Mesodermal cell (in vitro differentiated cells): ENCODE measurements around the gene TRMT11.

Source experiments
- H3K27ac ChIP-seq: 2 replicates; pipeline ENCODE4 v1.7.0; 2013; ENCODE audit warnings: mild to moderate bottlenecking, low read depth, low read length, moderate library complexity; ENCODE audit not compliant: severe bottlenecking
- H3K36me3 ChIP-seq: 2 replicates; pipeline ENCODE4 v1.7.1; 2013; ENCODE audit warnings: mild to moderate bottlenecking, low read length, moderate library complexity; ENCODE audit not compliant: control insufficient read depth, insufficient read depth
- H3K4me1 ChIP-seq: one replicate; pipeline ENCODE4 v1.7.1; 2013; ENCODE audit warnings: mild to moderate bottlenecking, low read length; ENCODE audit not compliant: insufficient read depth, control insufficient read depth, poor library complexity, severe bottlenecking
- H3K4me3 ChIP-seq: 2 replicates; pipeline ENCODE4 v1.7.0; 2013; ENCODE audit warnings: low read length, control low read depth, mild to moderate bottlenecking; ENCODE audit not compliant: insufficient read depth, poor library complexity, severe bottlenecking; ENCODE audit errors: extremely low read depth
- H3K9me3 ChIP-seq: 2 replicates; pipeline ENCODE4 v1.7.1; 2013; ENCODE audit warnings: mild to moderate bottlenecking, low read length, moderate library complexity; ENCODE audit not compliant: control insufficient read depth
- WGBS, 2 experiments: methylation state at CpG; one replicate each; pipeline ENCODE4 v1.1.5; 2013; ENCODE audit warnings: missing lambda C conversion rate in 2 of 2; ENCODE audit not compliant: insufficient coverage in 2 of 2; 5-methylcytosine and 5-hydroxymethylcytosine counted together

TRMT11 gene

DNA sequence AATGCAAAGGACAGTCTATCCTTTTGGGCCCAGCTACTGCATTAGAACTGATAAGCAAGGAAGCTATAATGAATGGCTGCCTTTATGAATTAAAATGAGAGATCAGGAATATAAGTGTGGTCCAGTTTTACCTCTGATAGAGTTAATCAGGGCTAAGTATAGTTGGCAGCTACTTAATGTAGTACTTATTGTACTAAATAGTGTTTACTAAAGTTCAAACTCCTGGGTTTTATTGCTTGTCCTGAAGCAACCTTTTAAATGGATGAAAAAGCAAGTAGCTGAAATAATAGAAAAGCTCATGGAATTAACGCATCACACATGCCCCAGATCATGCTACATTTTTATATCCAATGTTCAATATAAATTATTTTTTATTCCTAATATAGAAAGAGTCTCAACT, 5.3 kb downstream of the TRMT11 start:
- H3K9me3 ChIP-seq, result no peaks in the 10 kb centered on the region
- no peak overlapping the region for H3K4me3 ChIP-seq
- WGBS, 2 experiments, result no CpG with 5 or more reads among the region's 1 CpG

DNA sequence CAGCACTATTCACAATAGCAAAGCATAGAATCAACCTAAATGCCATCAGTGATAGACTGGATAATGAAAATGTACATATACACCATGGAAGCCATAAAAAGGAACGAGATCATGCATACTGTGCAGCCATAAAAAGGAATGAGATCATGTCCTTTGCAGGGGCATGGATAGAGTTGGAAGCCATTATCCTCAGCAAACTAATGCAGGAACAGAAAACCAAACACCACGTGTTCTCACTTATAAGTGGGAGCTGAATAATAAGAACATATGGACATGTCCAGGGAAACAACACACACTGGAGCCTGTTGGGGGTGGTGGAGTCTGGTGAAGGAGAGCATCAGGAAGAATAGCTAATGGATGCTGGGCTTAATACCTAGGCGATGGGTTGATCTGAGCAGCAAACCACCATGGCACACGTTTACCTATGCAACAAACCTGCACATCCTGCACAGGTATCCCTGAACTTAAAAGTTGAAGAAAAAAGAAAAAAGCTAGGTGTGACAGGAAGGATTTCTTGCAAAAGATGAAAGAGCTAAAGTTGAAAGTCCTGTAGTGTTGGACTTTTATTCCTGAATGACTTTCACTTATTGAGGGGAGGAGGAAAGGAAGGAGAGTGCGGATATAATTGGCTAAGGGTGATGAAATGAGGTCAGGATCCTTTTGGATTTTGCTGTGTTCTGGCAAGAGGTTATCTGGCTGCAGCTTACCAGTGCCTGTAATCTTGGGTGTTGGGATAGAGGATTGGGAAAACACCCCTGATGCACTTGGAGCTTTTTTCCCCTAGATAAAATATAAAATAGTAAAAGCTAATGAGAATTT, 8.5 kb downstream of the TRMT11 start:
- Histone ChIP-seq H3K36me3 (peaks cover 10% of the 10 kb centered on the region), H3K4me1 (no peaks in the 10 kb centered on the region), H3K4me3 (no peak overlapping the region), H3K27ac (no peak overlapping the region), H3K9me3 (no peaks in the 10 kb centered on the region)
- 90 to 92% methylated on average over 2 to 3 of the region's 5 CpGs for WGBS, 2 experiments

More for the DNA sequence above, 5.3 kb downstream of the TRMT11 start:
- no peaks in the 10 kb centered on the region for H3K36me3 ChIP-seq
- H3K4me1 ChIP-seq, result no peaks in the 10 kb centered on the region
- H3K27ac ChIP-seq, result no peak overlapping the region

DNA sequence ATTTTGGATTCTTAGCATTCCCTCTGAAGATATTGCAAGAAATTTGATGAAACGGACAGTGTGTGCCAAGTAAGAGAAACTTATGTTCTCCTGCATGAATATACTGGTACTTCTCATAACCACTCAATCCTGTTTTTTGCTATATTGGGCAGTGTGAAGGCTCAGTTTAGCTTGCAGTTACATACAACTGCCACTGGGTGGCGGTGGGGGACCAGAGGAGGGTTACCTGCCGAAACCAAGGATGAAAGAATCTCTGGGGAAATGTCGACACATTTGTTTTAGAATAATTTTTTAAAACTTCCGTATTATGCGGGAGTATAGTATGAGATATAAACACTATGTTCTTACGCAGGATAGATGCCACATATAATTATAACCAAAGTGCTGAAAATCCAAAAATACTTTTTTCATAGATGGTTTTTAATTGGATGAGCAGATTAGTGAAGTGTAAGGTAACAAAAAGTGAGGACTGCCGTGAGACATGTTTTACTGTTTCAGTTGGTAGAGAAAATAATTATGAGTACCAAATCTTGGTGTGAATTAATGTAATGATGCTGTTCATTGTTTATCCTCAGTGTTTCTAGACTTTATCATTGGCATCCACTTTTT, 9.7 kb downstream of the TRMT11 start:
- H3K9me3 ChIP-seq, result no peaks in the 10 kb centered on the region
- no peak overlapping the region for H3K4me3 ChIP-seq
- 44 to 85% methylated on average over 1 to 2 of the region's 8 CpGs for WGBS, 2 experiments
- no peak overlapping the region for H3K27ac ChIP-seq
- peaks cover 18% of the 10 kb centered on the region for H3K36me3 ChIP-seq
- H3K4me1 ChIP-seq, result no peaks in the 10 kb centered on the region

- Histone ChIP-seq H3K36me3 (peaks cover 54% of the 10 kb centered on the region), H3K4me1 (no peaks in the 10 kb centered on the region), H3K4me3 (no peak overlapping the region), H3K9me3 (no peaks in the 10 kb centered on the region), H3K27ac (no peak overlapping the region)
- 100% methylated on average over 1 of the region's 8 CpGs; no CpG with 5 or more reads in 1 of the 2 experiments for WGBS, 2 experiments
Observed at GRCh38 chr6:126002755-126003679, 16.7 kb downstream of the TRMT11 start.

- H3K9me3 ChIP-seq, result no peaks in the 10 kb centered on the region
- H3K4me3 ChIP-seq, result no peak overlapping the region
- H3K4me1 ChIP-seq, result no peaks in the 10 kb centered on the region
- H3K27ac ChIP-seq, result no peak overlapping the region
- H3K36me3 ChIP-seq, result peaks cover 52% of the 10 kb centered on the region
Observed at GRCh38 chr6:126007800-126008199, 21.5 kb downstream of the TRMT11 start.

- WGBS, 2 experiments, result 80% methylated on average over 1 of the region's 4 CpGs; no CpG with 5 or more reads in 1 of the 2 experiments
- Histone ChIP-seq H3K36me3 (peaks cover 56% of the 10 kb centered on the region), H3K4me1 (no peaks in the 10 kb centered on the region), H3K4me3 (no peak overlapping the region), H3K27ac (no peak overlapping the region), H3K9me3 (no peaks in the 10 kb centered on the region)
Observed at GRCh38 chr6:126010040-126010439, 23.7 kb downstream of the TRMT11 start.

GRCh38 chr6:126015863-126016262, 29.5 kb downstream of the TRMT11 start:
- Histone ChIP-seq H3K4me3 (no peak overlapping the region), H3K4me1 (no peaks in the 10 kb centered on the region), H3K9me3 (no peaks in the 10 kb centered on the region), H3K27ac (no peak overlapping the region), H3K36me3 (peaks cover 62% of the 10 kb centered on the region)
- no CpG with 5 or more reads among the region's 1 CpG for WGBS, 2 experiments

- Histone ChIP-seq H3K36me3 (peaks cover 61% of the 10 kb centered on the region), H3K4me1 (no peaks in the 10 kb centered on the region), H3K27ac (no peak overlapping the region), H3K4me3 (no peak overlapping the region), H3K9me3 (no peaks in the 10 kb centered on the region)
- WGBS, 2 experiments, result no CpG with 5 or more reads among the region's 2 CpGs
Observed at GRCh38 chr6:126016591-126016990, 30.3 kb downstream of the TRMT11 start.

GRCh38 chr6:126017668-126018067, 31.3 kb downstream of the TRMT11 start:
- Histone ChIP-seq H3K36me3 (peaks cover 52% of the 10 kb centered on the region), H3K9me3 (no peaks in the 10 kb centered on the region), H3K4me3 (no peak overlapping the region), H3K4me1 (no peaks in the 10 kb centered on the region), H3K27ac (no peak overlapping the region)

GRCh38 chr6:126020305-126021050, 34.1 kb downstream of the TRMT11 start:
- Histone ChIP-seq H3K4me3 (no peak overlapping the region), H3K36me3 (peaks cover 34% of the 10 kb centered on the region), H3K4me1 (no peaks in the 10 kb centered on the region), H3K9me3 (no peaks in the 10 kb centered on the region), H3K27ac (no peak overlapping the region)
- 95 to 100% methylated on average over 1 to 2 of the region's 5 CpGs for WGBS, 2 experiments
